ENCODE measurements around the gene CLRN3. TPM values are rescaled to one million over a fixed set of nuclear protein-coding genes. Genes with fewer than 3 reads are reported as not detected.

Gene CLRN3
- total RNA-seq, 2 donors from 2014 or later: 0.26 TPM; not detected in 1

DNA sequence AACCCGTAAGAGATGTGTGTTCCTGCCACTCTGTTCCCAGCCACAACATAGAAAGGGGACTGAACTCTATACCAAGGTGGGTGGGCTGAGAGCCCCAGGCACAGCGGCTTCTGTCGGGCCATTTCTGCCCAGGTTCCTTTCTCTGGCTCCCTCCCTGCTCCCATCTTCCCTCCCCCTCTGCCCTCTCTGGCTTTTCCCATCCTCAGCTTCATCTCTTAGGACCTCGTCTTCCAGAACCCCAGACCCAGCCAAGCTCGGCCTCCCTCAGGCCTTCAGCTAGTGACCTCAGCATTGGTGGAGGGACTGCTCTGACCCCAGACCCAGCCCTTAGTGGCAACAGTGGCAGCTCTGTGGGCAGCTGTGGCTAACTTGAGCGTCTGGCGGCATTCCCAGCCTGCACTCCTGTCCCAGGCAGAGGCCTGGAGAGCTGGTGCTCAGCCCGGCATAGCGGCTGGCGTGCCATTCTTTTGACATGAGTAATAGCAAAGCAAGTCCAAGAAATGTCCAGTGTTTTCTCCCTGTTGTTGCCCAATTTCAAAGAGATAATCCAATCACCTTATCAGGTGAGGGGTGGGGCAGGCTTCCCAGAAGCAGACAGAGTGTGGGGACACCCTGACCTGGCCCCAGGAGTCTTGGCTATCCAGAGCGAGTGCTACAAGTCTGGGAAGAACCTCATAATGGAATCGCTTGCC is 30.1 kb upstream of the CLRN3 start:
- Histone ChIP-seq H3K4me1 (peaks cover 6% of the 10 kb centered on the region), H3K36me3 (replicated peaks in 1 of 2; ENCODE audit: insufficient read depth in 1 of 2, low read depth in 2 of 2) (no peaks in the 10 kb centered on the region), H3K27ac (peak overlapping the region in 2 of 4 donors; percentile 17 to 52), H3K27me3 (no peaks in the 10 kb centered on the region), H3K4me3 (no peak overlapping the region), H3K9me3 (no peaks in the 10 kb centered on the region)
- TF ChIP-seq, protein P1, sequence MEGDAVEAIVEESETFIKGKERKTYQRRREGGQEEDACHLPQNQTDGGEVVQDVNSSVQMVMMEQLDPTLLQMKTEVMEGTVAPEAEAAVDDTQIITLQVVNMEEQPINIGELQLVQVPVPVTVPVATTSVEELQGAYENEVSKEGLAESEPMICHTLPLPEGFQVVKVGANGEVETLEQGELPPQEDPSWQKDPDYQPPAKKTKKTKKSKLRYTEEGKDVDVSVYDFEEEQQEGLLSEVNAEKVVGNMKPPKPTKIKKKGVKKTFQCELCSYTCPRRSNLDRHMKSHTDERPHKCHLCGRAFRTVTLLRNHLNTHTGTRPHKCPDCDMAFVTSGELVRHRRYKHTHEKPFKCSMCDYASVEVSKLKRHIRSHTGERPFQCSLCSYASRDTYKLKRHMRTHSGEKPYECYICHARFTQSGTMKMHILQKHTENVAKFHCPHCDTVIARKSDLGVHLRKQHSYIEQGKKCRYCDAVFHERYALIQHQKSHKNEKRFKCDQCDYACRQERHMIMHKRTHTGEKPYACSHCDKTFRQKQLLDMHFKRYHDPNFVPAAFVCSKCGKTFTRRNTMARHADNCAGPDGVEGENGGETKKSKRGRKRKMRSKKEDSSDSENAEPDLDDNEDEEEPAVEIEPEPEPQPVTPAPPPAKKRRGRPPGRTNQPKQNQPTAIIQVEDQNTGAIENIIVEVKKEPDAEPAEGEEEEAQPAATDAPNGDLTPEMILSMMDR (IDR thresholded peaks at IDR 0.05): no peak
- TF ChIP-seq POLR2A (IDR thresholded peaks at IDR 0.05): no peak
- WGBS, 2 donors: 77 to 87% methylated on average over 10 to 11 of the region's 12 CpGs
- intact Hi-C loops (cut with DNase I): no loop called here
- peak; percentile 78 for ATAC-seq
- peak; percentile 39 to 68 (median 50) for DNase-seq

DNA sequence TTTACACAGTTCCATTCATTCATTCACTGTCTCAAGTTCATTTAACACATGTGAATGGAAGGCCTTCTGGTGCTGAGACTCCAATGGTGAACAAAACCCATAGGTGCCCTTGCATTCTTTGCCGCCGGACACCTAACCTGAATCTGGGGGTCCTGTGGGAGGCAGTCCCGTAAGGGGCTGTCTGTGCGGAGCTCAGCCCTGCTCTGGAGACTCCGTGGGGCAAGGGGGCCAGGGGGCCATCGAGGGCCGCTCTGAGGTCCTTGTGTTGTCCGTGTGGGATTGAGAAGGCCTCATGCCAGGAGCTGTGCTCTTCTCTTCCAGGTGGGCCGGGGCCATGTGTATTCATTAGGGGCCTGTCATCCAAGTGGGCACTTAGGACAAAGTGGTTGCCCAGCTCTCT is 29.5 kb upstream of the CLRN3 start:
- intact Hi-C loops (cut with DNase I): no loop called here
- no peak for ATAC-seq
- no peaks in the 10 kb centered on the region for H3K9me3 ChIP-seq
- no peak for DNase-seq
- no peaks in the 10 kb centered on the region for H3K36me3 ChIP-seq (replicated peaks in 1 of 2; ENCODE audit: insufficient read depth in 1 of 2, low read depth in 2 of 2)
- H3K27ac ChIP-seq: peak overlapping the region in 1 of 4 donors; percentile 23
- peaks cover 6% of the 10 kb centered on the region for H3K4me1 ChIP-seq
- no peak overlapping the region for H3K4me3 ChIP-seq
- 93 to 96% methylated on average over 6 to 9 of the region's 9 CpGs for WGBS, 2 donors
- no peaks in the 10 kb centered on the region for H3K27me3 ChIP-seq
- TF ChIP-seq POLR2A (IDR thresholded peaks at IDR 0.05): no peak
- TF ChIP-seq, protein P1 (IDR thresholded peaks at IDR 0.05): no peak

DNA sequence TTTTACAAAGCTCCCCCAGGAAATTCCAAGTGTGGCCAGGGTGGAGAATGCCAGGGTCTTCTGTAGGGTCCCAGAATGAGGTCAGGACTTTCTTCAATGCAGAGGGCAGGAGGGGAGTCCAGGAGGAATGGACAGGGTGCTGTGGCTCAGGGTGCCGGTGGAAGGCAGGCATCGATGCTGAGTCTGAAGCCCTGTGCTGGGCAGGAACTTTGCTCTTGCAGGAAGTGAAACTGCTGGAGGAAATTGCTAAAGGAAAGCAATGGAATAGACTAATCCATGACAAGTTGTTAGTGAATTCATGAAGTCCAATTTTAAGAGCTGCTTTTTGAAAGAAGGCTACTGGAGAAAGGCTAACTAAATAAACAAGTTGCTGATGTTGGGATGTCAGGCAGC is 29.0 kb upstream of the CLRN3 start:
- 75 to 84% methylated on average over 2 of the region's 2 CpGs for WGBS, 2 donors
- Histone ChIP-seq H3K27ac (no peak overlapping the region), H3K9me3 (no peaks in the 10 kb centered on the region)

DNA sequence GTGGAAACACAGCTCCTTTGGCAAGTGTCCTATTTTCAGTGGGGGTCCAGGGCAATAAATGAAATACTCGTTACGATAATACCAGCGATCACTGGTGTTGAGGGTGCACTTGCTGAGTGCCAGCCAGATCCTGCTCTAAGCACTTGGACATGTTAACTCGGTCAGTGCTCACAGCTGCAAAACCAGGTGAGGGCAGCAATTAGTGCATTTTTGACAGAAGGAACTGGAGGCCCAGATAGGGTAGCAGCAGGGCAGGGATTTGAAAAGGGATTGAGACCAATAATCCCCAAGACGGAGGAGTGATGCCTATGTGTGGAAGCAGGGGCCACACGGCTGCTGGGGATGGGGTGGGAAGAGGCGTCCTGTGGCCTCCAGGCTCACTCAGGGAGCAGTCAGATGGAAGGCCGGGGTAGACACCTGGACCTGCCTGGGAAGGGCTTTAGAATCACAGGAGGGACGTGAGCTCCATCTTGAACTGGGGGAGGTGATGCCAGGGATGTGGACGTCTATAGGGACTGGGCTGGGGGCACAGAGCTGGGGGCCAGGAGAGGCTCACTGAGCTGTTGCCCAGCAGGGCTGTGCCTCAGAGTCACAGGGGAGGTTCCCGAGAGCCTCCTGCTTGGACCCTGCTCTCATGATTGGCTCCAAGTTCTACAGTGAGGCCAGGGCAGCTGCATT is 28.5 kb upstream of the CLRN3 start:
- intact Hi-C loops (cut with DNase I): no loop called here
- H3K27me3 ChIP-seq: no peaks in the 10 kb centered on the region
- no peak for TF ChIP-seq POLR2A (IDR thresholded peaks at IDR 0.05)
- TF ChIP-seq, protein P1 (IDR thresholded peaks at IDR 0.05): no peak
- DNase-seq (no peak), ATAC-seq (no peak)
- no peaks in the 10 kb centered on the region for H3K9me3 ChIP-seq
- peaks cover 6% of the 10 kb centered on the region for H3K4me1 ChIP-seq
- H3K4me3 ChIP-seq: no peak overlapping the region
- WGBS, 2 donors: 80 to 82% methylated on average over 10 to 11 of the region's 11 CpGs
- no peak overlapping the region for H3K27ac ChIP-seq
- H3K36me3 ChIP-seq (replicated peaks in 1 of 2; ENCODE audit: insufficient read depth in 1 of 2, low read depth in 2 of 2): no peaks in the 10 kb centered on the region

More for the DNA sequence above, 29.0 kb upstream of the CLRN3 start:
- Histone ChIP-seq H3K27me3 (no peaks in the 10 kb centered on the region), H3K4me3 (no peak overlapping the region), H3K4me1 (peaks cover 6% of the 10 kb centered on the region), H3K36me3 (replicated peaks in 1 of 2; ENCODE audit: insufficient read depth in 1 of 2, low read depth in 2 of 2) (no peaks in the 10 kb centered on the region)
- intact Hi-C loops (cut with DNase I): no loop called here
- no peak for ATAC-seq
- TF ChIP-seq, protein P1 (IDR thresholded peaks at IDR 0.05): no peak
- no peak for TF ChIP-seq POLR2A (IDR thresholded peaks at IDR 0.05)
- DNase-seq: no peak
